ENCODE measurements around the gene FMNL2.

FMNL2 gene

DNA sequence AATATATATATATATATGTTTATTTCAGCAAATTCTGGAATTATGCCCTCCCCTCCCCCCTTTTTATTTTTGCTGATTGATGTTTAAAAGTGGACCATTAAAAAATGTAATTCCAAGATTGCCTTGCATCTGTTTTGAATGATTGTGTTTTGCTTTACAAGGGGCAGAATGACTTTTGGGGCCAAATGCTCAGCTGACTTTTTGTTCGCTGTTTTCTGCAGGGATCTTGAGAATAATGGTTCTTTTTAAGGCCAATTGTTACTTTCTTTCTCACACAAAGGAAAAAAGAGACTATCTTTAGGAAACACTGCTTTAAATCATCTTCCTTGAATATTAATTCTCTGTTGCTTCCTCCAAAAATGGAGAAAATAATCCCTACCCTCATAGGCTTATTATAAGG, 95.9 kb downstream of the FMNL2 start:
- H3K36me3 Mint-ChIP-seq (ENCODE audit: low read depth), result no peaks in the 10 kb centered on the region
- H3K27ac Mint-ChIP-seq, result no peak overlapping the region
- no peaks in the 10 kb centered on the region for H3K9me3 Mint-ChIP-seq
- H3K4me3 Mint-ChIP-seq, result no peak overlapping the region
- no peaks in the 10 kb centered on the region for H3K4me1 Mint-ChIP-seq (ENCODE audit: low read depth)
- no peaks in the 10 kb centered on the region for H3K27me3 Mint-ChIP-seq (ENCODE audit: low read depth)

DNA sequence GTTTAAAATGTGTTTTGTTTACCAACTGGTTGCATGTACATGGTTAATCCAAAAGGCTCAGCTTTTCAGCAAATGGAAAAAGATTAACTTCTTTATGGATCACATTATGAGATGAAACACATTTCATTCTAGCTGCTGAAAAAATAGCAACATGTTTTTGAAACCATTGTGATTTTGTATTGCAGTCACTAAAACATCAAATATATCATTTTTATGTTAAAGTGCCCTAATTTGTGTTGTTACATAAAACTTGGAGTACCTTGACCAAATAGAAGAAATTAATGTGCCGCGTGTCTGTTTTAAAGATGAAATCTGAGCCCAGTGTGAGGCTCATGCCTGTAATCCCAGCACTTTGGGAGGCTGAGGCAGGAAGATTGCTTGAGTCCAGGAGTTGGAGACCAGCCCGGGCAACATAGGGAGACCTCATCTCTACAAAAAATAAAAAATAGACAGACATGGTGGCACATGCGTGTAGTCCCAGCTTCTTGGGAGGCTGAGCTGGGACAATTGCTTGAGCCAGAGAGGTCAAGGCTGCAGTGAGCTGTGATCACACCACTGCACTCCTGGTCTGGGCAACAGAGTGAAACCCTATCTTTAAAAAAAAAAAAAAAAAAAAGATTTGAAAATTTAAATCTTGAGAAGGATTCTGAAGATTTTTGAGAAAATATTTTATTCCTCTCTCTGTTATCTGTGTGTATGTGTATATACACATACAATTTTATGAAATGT, 96.6 kb downstream of the FMNL2 start:
- Mint-ChIP-seq H3K9me3 (no peaks in the 10 kb centered on the region), H3K27ac (no peak overlapping the region), H3K4me1 (ENCODE audit: low read depth) (no peaks in the 10 kb centered on the region), H3K27me3 (ENCODE audit: low read depth) (no peaks in the 10 kb centered on the region), H3K36me3 (ENCODE audit: low read depth) (no peaks in the 10 kb centered on the region), H3K4me3 (no peak overlapping the region)

DNA sequence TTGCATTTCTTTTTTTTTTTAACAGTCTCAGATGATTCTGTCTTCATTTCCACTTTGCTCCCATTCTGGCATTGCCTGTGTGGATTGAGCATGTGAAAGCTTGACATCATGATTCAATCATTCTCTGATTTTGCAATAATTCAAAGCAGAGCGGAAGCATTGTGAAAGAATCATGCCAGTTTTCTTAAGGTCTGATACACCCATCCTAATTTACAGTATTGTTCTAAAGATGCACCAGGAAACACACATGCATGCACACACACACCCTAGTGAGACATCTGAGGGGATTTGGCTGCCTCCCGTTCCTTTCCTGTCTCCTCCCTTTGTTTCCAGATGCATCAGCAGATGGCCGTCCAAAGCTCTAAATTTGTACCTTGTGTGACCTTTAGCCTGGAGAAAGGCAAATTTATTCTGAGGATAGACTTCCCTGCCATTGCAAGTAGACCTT, 97.3 kb downstream of the FMNL2 start:
- Mint-ChIP-seq H3K27me3 (ENCODE audit: low read depth) (no peaks in the 10 kb centered on the region), H3K27ac (no peak overlapping the region), H3K4me1 (ENCODE audit: low read depth) (no peaks in the 10 kb centered on the region), H3K4me3 (no peak overlapping the region), H3K9me3 (no peaks in the 10 kb centered on the region), H3K36me3 (ENCODE audit: low read depth) (no peaks in the 10 kb centered on the region)

DNA sequence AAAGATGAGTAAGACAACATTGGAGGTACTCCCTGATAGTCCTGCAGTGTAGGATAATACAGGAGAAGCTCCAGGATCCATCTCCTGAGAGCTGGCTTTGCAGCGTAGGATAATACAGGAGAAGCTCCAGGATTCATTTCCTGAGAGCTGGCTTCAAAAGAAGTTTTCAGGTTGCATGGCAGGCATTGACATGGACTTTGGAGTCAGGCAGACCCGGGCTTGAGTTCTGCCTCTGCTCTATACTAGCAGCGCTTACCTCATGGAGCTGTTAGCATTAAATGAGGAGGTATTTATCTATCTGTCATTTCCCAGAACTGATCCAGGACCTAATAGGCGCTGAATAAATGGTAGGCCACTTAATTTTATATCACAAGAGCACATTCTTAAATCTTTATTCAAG, 97.8 kb downstream of the FMNL2 start:
- H3K36me3 Mint-ChIP-seq (ENCODE audit: low read depth), result no peaks in the 10 kb centered on the region
- no peak overlapping the region for H3K4me3 Mint-ChIP-seq
- no peak overlapping the region for H3K27ac Mint-ChIP-seq
- no peaks in the 10 kb centered on the region for H3K27me3 Mint-ChIP-seq (ENCODE audit: low read depth)
- H3K9me3 Mint-ChIP-seq, result no peaks in the 10 kb centered on the region
- no peaks in the 10 kb centered on the region for H3K4me1 Mint-ChIP-seq (ENCODE audit: low read depth)

DNA sequence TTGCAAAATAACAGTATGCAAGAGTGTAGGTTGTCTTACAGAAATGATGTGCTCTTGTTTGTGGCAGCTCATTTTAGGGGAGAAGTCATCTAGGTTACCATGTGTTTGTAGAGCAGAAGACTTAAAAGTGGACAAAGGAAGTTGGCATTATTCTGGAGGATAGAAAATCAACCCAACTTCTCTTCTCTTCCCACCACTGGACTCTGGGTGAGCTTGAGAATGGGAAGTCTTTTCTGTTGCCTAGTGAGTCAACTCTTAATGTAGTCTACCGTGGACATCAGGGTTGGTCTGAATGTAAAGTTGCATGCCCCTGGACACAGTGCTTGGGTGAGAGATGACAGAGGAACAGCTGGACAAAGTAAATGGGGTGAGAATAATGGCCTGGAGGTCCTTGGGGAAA, 98.3 kb downstream of the FMNL2 start:
- no peaks in the 10 kb centered on the region for H3K4me1 Mint-ChIP-seq (ENCODE audit: low read depth)
- no peaks in the 10 kb centered on the region for H3K9me3 Mint-ChIP-seq
- H3K27ac Mint-ChIP-seq, result no peak overlapping the region
- H3K36me3 Mint-ChIP-seq (ENCODE audit: low read depth), result no peaks in the 10 kb centered on the region
- no peak overlapping the region for H3K4me3 Mint-ChIP-seq
- no peaks in the 10 kb centered on the region for H3K27me3 Mint-ChIP-seq (ENCODE audit: low read depth)

DNA sequence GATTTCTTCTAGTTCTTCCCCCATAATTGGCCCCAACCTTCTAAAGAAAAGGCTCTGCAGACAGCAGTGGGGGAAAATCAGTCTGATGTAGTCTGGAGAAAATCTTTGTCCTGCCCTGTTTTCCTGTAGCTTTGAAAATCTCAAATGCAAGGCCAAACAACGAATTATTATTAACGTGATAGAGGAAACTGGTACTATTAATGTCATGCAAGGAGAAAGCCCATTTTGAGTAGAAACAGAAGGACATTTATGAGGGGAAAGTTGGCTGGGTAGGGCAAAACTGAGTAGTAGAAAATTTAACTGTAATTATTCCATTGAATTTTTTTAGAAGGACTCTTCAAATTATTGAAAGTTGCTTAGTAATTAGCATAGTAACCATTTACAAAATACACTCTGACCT, 98.8 kb downstream of the FMNL2 start:
- H3K9me3 Mint-ChIP-seq, result no peaks in the 10 kb centered on the region
- no peaks in the 10 kb centered on the region for H3K4me1 Mint-ChIP-seq (ENCODE audit: low read depth)
- no peak overlapping the region for H3K4me3 Mint-ChIP-seq
- H3K27me3 Mint-ChIP-seq (ENCODE audit: low read depth), result no peaks in the 10 kb centered on the region
- H3K36me3 Mint-ChIP-seq (ENCODE audit: low read depth), result no peaks in the 10 kb centered on the region
- H3K27ac Mint-ChIP-seq, result no peak overlapping the region

DNA sequence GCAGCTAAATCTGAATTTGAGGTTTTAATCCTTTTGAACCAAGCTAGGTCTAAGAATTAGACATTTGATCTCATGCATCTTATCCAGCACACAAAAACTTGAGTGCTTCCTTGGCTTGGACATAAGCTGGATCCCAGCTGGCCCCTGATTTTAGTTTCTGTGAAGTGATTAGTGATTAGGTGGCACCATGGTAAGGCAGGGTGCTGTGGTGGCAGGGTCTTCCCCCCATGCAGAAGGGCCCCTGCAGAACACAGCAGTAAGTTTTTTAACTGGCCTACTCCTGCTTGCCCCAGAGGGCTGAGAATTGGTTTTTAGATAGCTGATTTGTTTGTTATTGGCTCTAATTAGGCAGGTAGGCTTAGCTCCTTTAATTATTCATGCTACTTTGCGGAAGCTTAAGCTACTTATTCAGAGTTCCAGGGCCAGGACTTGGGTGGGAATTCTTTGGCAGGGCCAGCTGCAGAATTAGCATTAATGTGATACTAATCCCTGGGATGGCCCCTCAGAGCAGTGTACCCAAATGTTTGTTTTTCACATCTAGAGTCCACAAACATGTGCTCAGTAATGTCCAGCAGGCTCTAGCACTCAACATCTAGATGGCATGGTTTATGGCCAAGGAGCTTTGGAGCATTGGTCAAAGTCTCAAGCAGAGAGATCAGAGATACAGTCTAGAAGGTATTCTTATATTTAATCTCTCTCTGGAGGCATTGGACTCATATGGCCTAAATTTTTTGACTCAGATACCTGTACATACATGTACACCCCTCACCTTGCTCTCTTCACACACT, 99.6 kb downstream of the FMNL2 start:
- no peaks in the 10 kb centered on the region for H3K27me3 Mint-ChIP-seq (ENCODE audit: low read depth)
- no peak overlapping the region for H3K4me3 Mint-ChIP-seq
- no peak overlapping the region for H3K27ac Mint-ChIP-seq
- H3K9me3 Mint-ChIP-seq, result no peaks in the 10 kb centered on the region
- no peaks in the 10 kb centered on the region for H3K36me3 Mint-ChIP-seq (ENCODE audit: low read depth)
- H3K4me1 Mint-ChIP-seq (ENCODE audit: low read depth), result no peaks in the 10 kb centered on the region

DNA sequence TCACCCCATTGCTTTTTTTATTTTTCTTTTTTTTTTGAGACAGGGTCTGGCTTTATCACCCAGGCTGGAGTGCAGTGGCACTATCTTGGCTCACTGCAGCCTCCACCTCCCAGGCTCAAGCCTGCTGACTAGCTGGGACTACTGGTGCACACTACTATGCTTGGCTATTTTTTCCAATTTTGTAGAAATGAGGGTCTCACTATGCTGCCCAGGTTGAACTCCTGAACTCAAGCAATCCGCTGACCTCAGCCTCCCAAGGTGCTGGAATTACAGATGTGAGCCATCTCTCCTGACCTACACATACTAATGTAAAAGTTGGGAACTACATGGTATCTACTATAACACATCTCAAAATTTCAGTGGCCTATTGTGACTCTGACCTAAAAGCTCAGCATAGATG, 101.2 kb downstream of the FMNL2 start:
- Mint-ChIP-seq H3K27me3 (ENCODE audit: low read depth) (peaks cover 8% of the 10 kb centered on the region), H3K27ac (no peak overlapping the region), H3K4me1 (ENCODE audit: low read depth) (no peaks in the 10 kb centered on the region), H3K9me3 (no peaks in the 10 kb centered on the region), H3K4me3 (no peak overlapping the region), H3K36me3 (ENCODE audit: low read depth) (no peaks in the 10 kb centered on the region)

DNA sequence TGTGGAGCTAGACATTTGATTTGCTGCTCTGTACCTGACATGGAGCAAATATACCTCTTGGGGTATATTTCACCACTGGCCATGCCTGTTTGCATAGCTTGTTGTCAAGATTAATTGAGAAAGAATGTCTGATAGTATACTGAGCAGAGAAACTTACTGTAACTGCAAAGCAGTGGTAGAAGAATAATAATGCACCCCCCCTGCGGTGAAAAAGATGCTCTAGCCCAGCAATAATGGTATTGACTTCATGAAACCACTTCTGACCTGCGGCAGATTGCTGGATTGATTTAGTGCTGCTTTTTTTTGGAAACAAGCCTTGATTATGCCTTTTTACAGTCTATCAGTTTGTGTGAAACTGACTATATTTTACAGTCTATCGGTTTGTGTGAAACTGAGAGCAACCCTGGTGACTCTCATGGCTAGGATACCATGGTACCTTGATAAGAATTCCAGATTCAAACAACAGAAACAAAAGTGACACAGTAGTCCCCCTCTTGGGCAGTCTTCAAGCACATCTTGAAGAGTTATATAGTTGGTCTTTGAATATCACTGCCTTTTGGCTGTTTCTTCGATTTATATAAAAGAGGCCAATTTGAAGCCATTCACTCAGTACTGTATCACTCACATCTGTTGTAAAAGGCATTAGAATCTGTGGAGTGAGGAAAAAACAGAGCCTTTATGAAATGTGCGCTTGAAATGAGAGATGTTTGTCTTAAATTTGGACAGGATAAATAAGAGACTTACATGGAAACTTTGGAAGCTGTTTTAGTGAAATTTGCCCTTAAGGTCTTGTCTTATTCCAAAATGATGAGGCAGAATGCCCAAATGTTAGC, 102.5 kb downstream of the FMNL2 start:
- Mint-ChIP-seq H3K9me3 (no peaks in the 10 kb centered on the region), H3K27ac (no peak overlapping the region), H3K4me3 (no peak overlapping the region), H3K27me3 (ENCODE audit: low read depth) (peaks cover 10% of the 10 kb centered on the region), H3K36me3 (ENCODE audit: low read depth) (no peaks in the 10 kb centered on the region), H3K4me1 (ENCODE audit: low read depth) (no peaks in the 10 kb centered on the region)

DNA sequence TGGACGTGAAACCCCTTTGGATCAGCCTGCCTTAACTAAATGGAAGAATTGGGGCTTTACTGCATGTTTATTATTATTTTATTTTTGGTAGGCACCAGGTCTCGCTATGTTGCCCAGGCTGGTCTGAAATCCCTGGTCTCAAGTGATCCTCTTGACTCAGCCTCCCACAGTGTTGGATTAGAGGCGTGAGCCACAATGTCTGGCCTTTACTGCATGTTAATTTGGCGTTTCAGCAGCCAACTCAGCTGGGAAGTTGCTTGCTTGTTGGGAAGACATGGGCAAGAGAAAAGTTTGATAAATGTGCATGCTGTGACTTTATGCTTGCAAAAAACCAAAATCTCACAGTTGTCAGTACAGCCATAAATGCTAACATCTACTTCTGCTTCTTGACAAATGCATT, 105.1 kb downstream of the FMNL2 start:
- H3K27me3 Mint-ChIP-seq (ENCODE audit: low read depth), result peaks cover 10% of the 10 kb centered on the region
- no peak overlapping the region for H3K4me3 Mint-ChIP-seq
- H3K9me3 Mint-ChIP-seq, result no peaks in the 10 kb centered on the region
- H3K4me1 Mint-ChIP-seq (ENCODE audit: low read depth), result no peaks in the 10 kb centered on the region
- H3K36me3 Mint-ChIP-seq (ENCODE audit: low read depth), result no peaks in the 10 kb centered on the region
- H3K27ac Mint-ChIP-seq, result no peak overlapping the region

DNA sequence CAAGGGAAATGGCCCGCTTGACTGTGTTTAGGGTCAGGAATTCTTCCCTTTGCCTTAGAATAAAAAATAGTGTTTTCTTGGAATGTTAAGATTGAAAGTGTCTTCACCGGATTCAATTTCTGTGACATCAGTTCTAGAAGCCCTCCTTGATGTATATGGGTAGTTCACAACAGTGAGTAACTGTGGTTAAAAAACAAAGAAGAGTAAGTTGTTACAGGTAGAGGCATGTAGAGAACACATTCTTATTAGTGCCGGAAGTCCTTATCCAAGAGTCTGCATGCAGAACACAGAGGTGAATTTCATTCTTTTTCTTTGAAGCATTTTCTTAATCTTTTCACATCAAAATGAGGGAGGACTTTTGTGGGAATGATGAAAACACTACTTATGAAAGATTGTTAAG, 105.5 kb downstream of the FMNL2 start:
- Mint-ChIP-seq H3K4me3 (no peak overlapping the region), H3K27me3 (ENCODE audit: low read depth) (peaks cover 10% of the 10 kb centered on the region), H3K27ac (no peak overlapping the region), H3K36me3 (ENCODE audit: low read depth) (no peaks in the 10 kb centered on the region), H3K9me3 (no peaks in the 10 kb centered on the region), H3K4me1 (ENCODE audit: low read depth) (no peaks in the 10 kb centered on the region)

DNA sequence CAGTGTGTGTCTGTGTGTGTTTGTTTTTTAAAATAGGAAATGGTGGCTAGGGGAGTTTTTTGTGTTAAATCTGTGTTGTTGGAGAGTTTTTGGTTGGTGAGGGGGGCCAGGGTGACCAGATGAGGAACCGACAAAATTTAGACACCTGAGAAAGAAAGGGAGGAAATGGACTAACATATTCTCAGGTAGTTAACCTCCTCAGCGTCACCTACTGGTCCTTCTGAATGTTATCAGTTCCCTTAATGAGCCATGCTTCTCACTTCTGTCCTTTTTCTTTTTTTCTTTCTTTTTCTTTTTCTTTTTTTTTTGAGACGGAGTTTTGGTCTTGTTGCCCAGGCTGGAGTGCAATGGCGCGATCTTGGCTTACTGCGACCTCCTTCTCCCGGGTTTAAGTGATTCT, 107.0 kb downstream of the FMNL2 start:
- Mint-ChIP-seq H3K9me3 (no peaks in the 10 kb centered on the region), H3K27me3 (ENCODE audit: low read depth) (peaks cover 10% of the 10 kb centered on the region), H3K36me3 (ENCODE audit: low read depth) (no peaks in the 10 kb centered on the region), H3K27ac (no peak overlapping the region), H3K4me1 (ENCODE audit: low read depth) (peaks cover 4% of the 10 kb centered on the region), H3K4me3 (no peak overlapping the region)

DNA sequence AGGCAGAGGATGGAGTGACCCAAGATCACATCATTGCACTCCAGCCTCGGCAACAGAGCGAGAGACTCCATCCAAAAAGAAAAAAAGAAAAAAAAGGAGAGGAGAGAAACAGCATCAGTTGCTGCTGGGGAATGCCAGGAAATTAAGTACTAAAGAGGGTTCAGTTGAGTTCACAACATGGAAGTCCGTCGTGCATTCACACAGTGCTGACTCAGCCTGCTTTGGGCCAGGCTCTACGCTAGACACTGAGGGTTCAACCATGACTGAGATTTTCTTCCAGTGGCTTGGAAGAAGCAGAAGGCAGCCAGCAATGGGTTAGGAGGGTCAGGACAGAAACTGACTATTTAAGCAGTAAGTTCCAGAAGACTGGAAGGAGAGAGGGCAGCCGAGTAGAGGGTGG, 108.8 kb downstream of the FMNL2 start:
- Mint-ChIP-seq H3K27ac (no peak overlapping the region), H3K4me1 (ENCODE audit: low read depth) (peaks cover 4% of the 10 kb centered on the region), H3K27me3 (ENCODE audit: low read depth) (peaks cover 10% of the 10 kb centered on the region), H3K36me3 (ENCODE audit: low read depth) (no peaks in the 10 kb centered on the region), H3K9me3 (no peaks in the 10 kb centered on the region), H3K4me3 (no peak overlapping the region)

DNA sequence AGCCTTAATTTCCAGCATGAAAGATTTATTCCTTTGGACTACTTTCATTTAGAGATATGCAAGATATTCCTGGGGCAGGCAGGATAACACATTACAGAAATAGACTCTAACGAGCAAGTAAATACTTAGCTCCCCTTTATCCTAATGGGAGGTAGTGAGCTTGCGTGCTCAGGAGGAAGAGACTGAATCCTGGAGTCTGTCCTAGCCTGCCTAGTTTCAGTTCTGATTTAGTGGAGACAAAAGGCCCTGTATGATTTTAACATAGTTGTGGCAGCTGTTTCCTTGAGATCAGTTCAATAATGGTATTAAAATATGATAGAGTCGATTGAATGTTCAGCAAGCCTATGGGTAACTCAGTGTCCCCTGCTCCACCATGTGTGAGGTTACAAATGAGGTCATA, 109.5 kb downstream of the FMNL2 start:
- Mint-ChIP-seq H3K36me3 (ENCODE audit: low read depth) (no peaks in the 10 kb centered on the region), H3K4me1 (ENCODE audit: low read depth) (peaks cover 4% of the 10 kb centered on the region), H3K9me3 (no peaks in the 10 kb centered on the region), H3K4me3 (no peak overlapping the region), H3K27me3 (ENCODE audit: low read depth) (peaks cover 10% of the 10 kb centered on the region), H3K27ac (no peak overlapping the region)

DNA sequence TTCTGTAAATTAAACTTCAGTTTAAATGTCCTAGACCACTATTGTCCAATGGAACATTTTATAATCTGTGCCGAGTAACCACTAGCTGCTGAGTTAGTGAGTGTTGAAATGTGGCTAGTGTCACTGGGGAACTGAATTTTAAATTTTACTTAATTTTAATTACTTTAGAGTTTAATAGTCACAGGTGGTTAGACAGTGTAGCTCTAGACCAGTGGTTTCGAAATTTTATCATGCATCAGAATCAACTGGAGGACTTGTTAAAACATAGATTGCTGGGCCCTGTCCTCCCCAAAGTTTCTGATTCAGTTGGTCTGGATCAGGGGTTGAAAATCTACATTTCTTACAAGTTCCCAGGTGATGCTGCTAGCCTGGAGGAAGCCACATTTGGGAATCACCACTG, 110.4 kb downstream of the FMNL2 start:
- H3K4me1 Mint-ChIP-seq (ENCODE audit: low read depth), result peaks cover 4% of the 10 kb centered on the region
- peaks cover 10% of the 10 kb centered on the region for H3K27me3 Mint-ChIP-seq (ENCODE audit: low read depth)
- no peak overlapping the region for H3K4me3 Mint-ChIP-seq
- H3K27ac Mint-ChIP-seq, result no peak overlapping the region
- H3K36me3 Mint-ChIP-seq (ENCODE audit: low read depth), result no peaks in the 10 kb centered on the region
- H3K9me3 Mint-ChIP-seq, result no peaks in the 10 kb centered on the region
